ENCODE measurements around the gene SYT7.
A peak's percentile ranks its signal among the peaks of the same experiment; 100 is the strongest.
"Not testable (repeated sequence)": the region's sequence is repeated elsewhere in the genome, so short reads cannot be mapped to it uniquely, and the experiment has no call there.

SYT7 gene

GRCh38 chr11:61497473-61497872 is 83.4 kb downstream of the SYT7 start:
- DNase-seq (ENCODE audit: low spot score) = no peak

DNA sequence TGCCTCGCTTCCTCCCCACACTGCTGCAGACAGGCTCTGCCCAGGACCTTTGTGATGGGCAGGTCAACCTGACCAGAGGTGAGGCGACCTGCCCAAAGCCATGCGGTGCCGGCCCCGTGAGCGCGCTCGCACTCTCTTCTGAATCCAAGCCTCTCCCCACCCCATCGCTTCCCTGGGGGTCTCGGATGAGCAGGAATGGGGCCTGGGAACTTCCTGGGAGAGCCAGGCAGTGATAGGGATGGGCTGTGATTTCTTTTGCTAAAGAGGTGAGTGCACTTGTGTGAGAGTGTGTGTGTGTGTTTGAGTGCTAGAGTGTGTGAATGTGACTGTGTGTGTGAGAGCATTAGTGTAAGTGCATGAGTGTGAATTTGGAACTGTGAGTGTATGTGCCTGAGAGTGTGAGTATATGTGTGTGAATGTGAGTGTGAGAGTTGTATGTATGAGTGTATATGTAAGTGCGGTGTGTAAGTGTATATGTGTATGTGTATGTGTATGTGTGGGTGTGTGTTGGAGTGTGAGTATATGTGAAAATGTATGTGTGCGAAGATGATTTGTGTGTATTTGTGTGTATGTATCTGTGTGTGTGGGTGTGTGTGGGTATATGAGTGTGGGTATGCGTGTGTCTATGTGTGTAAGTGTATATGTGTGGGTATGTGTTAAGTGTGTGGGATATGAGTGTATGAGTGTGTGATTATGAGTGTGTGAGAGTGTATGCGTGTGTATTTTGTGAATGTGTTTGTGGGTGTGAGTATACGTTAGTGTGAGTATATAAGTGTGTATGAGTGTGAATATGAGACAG is 84.1 kb downstream of the SYT7 start:
- no peak for DNase-seq (ENCODE audit: low spot score)

DNA sequence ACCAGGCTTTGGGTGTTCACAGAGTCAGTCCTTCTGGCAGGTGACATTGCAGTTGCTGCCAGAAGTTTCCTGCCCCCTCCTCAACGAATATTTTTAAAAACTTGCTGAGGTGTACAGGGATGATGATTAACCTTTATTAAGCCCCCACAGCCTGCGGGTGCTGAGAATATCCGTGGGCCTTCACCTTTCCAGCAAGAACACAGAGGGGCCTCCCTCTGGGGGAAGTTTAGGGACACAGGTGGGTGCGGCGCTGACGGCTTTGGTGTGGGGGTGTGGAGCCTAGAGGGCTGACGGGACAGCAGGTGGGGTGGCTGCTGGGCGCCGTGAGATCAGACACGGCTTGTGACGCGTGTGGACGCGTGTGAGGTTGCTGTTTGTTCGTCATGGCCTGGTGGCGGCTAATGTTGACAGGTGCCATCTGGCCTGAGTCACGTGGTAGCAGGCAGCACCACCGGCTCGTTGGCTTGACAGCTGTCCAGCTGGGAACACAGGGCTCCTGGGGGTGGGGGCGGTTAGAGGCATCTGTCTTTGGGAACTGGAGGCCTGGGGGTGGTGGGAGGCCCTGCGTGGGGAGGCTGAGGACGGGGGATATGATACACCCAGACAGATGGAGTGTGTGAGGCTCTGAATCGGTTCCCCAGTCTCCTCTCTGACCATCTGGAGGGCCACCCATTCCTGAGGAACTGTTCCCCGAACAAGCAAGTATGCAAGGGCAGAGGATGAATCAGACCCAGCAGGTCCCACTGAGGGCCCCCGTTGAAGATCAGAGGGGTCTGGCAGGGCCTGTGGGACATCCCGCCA is 84.9 kb downstream of the SYT7 start:
- no peak for DNase-seq (ENCODE audit: low spot score)

- no peak for DNase-seq (ENCODE audit: low spot score)
Observed at GRCh38 chr11:61494381-61494961, 86.4 kb downstream of the SYT7 start.

DNA sequence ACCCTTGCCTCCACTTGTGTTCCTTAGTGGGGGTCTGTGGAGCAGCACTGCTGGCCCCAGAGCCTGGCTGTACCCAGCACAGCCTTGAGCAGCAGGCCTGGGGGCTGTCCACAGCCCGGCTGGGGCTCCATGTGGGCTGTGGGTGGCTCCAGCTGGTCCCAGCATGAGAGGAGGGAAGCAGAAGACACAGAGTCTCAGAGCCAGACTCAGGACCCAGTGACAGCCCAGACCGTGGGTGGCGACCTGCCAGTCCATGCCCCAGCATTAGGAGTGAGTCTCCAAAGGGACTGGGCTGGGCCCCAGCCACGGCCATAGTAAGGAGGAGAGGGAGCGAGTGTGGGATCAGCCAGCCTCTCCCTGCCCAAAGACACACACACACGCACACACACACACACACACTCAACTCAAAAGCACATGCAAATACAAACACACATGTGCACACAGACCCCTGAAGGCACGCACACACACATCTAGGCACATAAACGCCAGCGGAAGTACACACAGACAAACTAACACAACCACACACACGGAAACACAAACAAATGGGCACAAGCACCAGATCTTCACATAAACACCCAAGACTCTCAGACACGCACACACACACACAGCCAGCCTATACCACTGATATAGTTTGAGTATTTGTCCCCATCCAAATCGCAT is 89.0 kb downstream of the SYT7 start:
- no peak for DNase-seq (ENCODE audit: low spot score)

- no peak for DNase-seq (ENCODE audit: low spot score)
Observed at GRCh38 chr11:61489833-61490721, 90.8 kb downstream of the SYT7 start.

- DNase-seq (ENCODE audit: low spot score) = peak; percentile 93
Observed at GRCh38 chr11:61488651-61489291, 92.1 kb downstream of the SYT7 start.

- DNase-seq (ENCODE audit: low spot score) = peak; percentile 20
Observed at GRCh38 chr11:61487342-61488025, 93.4 kb downstream of the SYT7 start.

DNA sequence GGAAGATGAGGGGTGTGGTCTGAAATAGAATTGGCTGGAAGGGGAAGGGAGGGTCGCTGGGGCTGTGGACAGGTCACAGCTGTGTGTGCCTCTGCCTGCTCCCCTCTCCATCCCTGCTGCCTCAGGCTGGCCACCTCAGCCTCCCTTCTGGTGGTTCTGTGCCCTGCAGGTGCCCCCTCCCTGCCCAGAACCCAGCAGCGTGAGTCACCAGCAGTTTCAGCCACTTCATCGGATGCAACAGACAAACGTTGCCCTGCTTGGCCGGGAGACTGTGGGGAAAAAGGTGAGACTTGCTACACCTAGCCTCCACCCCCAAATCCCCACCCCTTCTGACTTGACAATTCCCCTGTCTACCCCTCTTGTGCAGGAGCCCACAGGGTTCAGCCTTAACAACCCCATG is 94.1 kb downstream of the SYT7 start:
- DNase-seq (ENCODE audit: low spot score) = peak; percentile 14

DNA sequence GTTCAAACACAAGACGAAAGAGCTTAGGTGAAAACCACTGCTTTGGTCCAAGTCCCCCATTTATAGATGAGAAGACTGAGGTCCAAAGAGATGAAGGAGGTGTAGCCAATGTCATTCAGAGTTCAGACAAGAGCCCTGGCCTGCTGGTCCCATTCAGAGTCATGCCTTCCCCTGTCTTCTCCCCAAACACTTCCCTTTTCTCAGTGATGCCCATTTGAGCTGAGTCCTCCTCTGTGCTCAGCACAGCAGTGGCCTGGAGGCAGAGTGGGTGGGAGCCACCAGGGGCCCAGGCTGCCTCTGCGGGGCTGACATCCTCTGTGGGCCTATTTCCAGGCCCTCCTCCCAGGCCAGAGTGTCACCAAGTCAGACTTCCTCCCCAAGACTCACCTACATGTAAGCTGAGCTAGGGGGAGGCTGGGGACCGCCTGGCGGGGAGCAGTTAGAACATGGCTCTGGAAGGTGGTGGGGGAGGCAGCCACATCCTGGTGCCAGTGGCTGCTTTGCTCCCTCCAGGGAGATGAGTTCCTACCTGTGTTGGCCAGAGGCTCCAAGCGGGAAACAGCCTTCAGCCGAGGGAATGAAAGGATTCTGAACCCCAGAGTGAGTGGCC is 94.8 kb downstream of the SYT7 start:
- DNase-seq (ENCODE audit: low spot score) = no peak

DNA sequence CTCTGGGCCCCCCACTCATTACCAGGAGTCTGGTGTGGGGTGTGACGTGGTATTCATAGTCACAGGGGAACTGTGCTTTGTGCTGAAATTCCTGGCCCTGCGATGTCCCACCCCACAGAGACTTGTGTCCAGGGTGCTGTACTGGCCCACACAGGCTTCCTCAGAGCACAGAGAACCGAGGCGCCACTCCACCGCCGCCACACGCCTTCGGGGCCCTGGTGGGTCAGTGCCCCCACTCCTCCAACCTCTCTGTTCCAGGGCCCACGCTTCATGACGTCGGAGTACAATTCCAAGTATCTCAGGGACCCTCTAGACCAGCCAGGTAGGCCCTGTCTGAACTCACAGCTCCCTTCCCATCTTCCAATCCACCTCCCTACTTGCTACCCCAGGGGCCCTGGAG is 95.8 kb downstream of the SYT7 start:
- no peak for DNase-seq (ENCODE audit: low spot score)

- DNase-seq (ENCODE audit: low spot score) = no peak
Observed at GRCh38 chr11:61484541-61484940, 96.3 kb downstream of the SYT7 start.

- peak; percentile 95 for DNase-seq (ENCODE audit: low spot score)
Observed at GRCh38 chr11:61482513-61482912, 98.4 kb downstream of the SYT7 start.

GRCh38 chr11:61481806-61482205 is 99.1 kb downstream of the SYT7 start:
- DNase-seq (ENCODE audit: low spot score) = no peak

- no peak for DNase-seq (ENCODE audit: low spot score)
Observed at GRCh38 chr11:61480994-61481335, 99.9 kb downstream of the SYT7 start.

DNA sequence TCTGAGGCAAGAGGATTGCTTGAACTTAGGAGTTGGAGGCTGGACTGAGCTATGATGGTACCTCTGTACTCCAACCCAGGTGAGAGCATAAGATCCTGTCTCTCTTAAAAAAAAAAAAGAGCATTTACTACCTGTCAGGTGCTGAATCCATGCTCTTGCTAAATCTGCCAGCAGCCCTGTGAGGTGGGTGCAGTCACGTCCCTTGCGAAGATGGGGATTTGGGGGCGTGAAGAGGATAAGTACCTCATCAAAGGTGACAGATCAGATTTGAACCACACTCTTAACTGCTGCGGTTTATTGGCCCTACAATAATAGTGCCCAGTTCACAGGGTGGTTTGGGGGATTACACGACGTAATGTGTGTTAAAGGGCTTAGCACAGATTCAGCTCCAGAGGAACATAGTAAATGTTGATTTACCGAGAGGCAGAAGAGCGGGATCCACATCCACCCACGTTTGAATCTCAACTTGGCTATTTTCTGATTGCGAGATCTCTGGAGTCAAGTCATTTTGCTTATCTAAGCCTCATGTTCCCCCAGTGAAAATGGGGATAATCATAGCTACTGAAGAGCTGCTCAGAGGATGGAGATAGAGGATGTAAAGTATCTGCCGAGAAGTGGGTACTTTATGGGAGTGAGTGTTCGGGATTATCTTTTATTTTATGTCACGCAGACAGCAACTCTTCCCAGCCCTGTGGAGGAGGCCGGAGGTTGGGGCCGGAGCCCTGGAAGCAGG is 100.4 kb downstream of the SYT7 start:
- DNase-seq (ENCODE audit: low spot score) = no peak

DNA sequence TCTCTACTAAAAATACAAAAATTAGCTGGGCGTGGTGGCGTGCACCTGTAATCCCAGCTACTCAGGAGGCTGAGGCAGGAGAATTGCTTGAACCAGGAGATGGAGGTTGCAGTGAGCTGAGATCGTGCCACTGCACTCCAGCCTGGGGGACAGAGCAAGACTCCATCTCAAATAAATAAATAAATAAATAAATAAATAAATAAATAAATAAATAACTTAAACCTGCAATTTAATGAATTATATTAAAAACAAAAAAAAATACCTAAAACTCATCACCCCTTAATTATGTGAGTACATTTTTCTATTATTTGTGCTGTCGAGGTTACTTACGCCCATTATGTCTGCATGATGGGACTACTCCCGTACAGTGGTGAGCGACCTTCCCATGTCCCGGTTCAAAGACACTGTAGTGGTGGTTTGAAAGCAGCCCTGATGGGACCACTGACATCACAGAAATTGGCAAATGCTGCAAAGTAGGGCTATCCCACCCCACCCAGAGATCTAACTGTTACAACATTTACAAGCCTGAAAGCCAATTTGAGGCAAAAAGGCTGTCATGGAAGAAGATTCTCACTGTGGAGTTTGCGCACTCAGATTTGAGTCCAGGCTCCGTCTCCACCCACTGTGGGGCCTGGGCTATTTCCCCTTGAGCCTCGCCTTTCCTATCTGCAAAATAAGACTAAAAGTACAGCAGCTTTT is 101.4 kb downstream of the SYT7 start:
- not testable (repeated sequence) for DNase-seq (ENCODE audit: low spot score)

GRCh38 chr11:61477727-61478148 is 103.1 kb downstream of the SYT7 start:
- peak; percentile 89 for DNase-seq (ENCODE audit: low spot score)

- no peak for DNase-seq (ENCODE audit: low spot score)
Observed at GRCh38 chr11:61477126-61477525, 103.8 kb downstream of the SYT7 start.

All from HuH-7.5 (cell line).